Transverse colon (tissue), 4 donors: ENCODE results near the gene GOLGA6A. TPM values are rescaled to one million over a fixed set of nuclear protein-coding genes. Genes with fewer than 3 reads are reported as not detected.
A peak's percentile ranks its signal among the peaks of the same experiment; 100 is the strongest.

Source experiments
- DNase-seq: peaks from one replicate; pipeline ENCODE4 v3.0.0-alpha.2; 2019
- H3K27ac ChIP-seq, 4 donors: fragments of 200-600 bp; sonication (generic); 2 replicates each; pipeline ENCODE4 v1.5.1; 2016 to 2018; ENCODE audit warnings: inconsistent platforms in 4 of 4
- H3K27me3 ChIP-seq: fragments of 200-600 bp; sonication (generic); 2 replicates; pipeline ENCODE4 v1.5.1; 2017; ENCODE audit warnings: inconsistent platforms
- H3K36me3 ChIP-seq, 4 donors: fragments of 200-600 bp; sonication (generic); 2 replicates each; pipeline ENCODE4 v1.5.1; 2017 to 2019; ENCODE audit warnings: inconsistent platforms in 4 of 4
- H3K4me1 ChIP-seq, 4 donors: fragments of 200-600 bp; sonication (generic); 2 replicates each; pipeline ENCODE4 v1.5.1; 2017 to 2020; ENCODE audit warnings: inconsistent platforms in 4 of 4
- H3K4me3 ChIP-seq, 4 donors: fragments of 200-600 bp; sonication (generic); 1 replicate in 1 of 4; 2 replicates in 3 of 4; pipeline versions ENCODE4 v1.5.1 to v1.6.1; 2017 to 2019; ENCODE audit warnings: inconsistent platforms in 4 of 4
- H3K9me3 ChIP-seq, 2 donors: fragments of 200-600 bp; sonication (generic); 2 replicates each; pipeline ENCODE4 v1.5.1; 2017 to 2019; ENCODE audit warnings: inconsistent platforms in 2 of 2
- CTCF ChIP-seq, 5 experiments: fragments of 200-600 bp in 3 of 5; fragments of 450-650 bp in 2 of 5; sonication (generic) in 3 of 5; IDR thresholded peaks; 1 replicate in 2 of 5; 2 replicates in 3 of 5; pipeline ENCODE4 v1.5.1; 2016 to 2017; ENCODE audit warnings: antibody characterized with exemption in 5 of 5, inconsistent platforms in 3 of 5, mild to moderate bottlenecking in 2 of 5, moderate library complexity in 1 of 5
- EP300 ChIP-seq: sonication (generic); formaldehyde crosslinking; IDR thresholded peaks from one replicate; pipeline ENCODE4 v1.6.1; 2017; ENCODE audit warnings: antibody characterized with exemption, low read depth
- POLR2A ChIP-seq: fragments of 450-650 bp; IDR thresholded peaks from one replicate; pipeline ENCODE4 v1.6.1; 2016; ENCODE audit warnings: antibody characterized with exemption, mild to moderate bottlenecking, moderate library complexity
- POLR2AphosphoS5 ChIP-seq, 3 donors: sonication (generic); formaldehyde crosslinking; IDR thresholded peaks; one replicate each; pipeline ENCODE4 v1.6.1; 2016; ENCODE audit warnings: antibody characterized with exemption in 3 of 3
- WGBS, 2 donors: methylation state at CpG; one replicate each; pipeline ENCODE4 v1.1.5; 2018; ENCODE audit warnings: low coverage in 1 of 2; 5-methylcytosine and 5-hydroxymethylcytosine counted together
- in situ Hi-C, 4 donors: fragments of 200-750 bp; cut with MboI; loops; one replicate each; pipeline versions ENCODE4 v1.15.0 to v1.15.1; 2017; ENCODE audit warnings: low sequenced_read_pairs in 3 of 4, low pct_ligation_motif_present in 1 of 4, low pct_unique_long_range_greater_than_20kb in 1 of 4
- intact Hi-C: fragments of 100-400 bp; cut with DNase I; formaldehyde crosslinking; loops from one replicate; pipeline ENCODE4 v1.15.1; 2023; ENCODE audit warnings: low total_unique reads
- total RNA-seq, 4 donors: library from RNA; depleted of rRNA; stranded (reverse); fragments of >200 nt; gene quantifications; one replicate each; pipeline ENCODE4 v1.1.0, GENCODE V29; 2016

The GOLGA6A gene
- total RNA-seq, 4 donors from 2014 or later: not detected

GRCh38 chr15:74028646-74029045 lies 53.7 kb downstream of the GOLGA6A start:
- no peaks in the 10 kb centered on the region for H3K9me3 ChIP-seq
- H3K27me3 ChIP-seq: no peaks in the 10 kb centered on the region
- peak overlapping the region in 2 of 4 donors; percentile 38 to 67 for H3K27ac ChIP-seq
- in situ Hi-C loops: loop anchor here in 1 of 4 donors (10.0 kb wide), 1 partner anchor 64 kb away; no protein-coding TSS in a partner anchor
- 56 to 73% methylated on average over 2 to 3 of the region's 3 CpGs for WGBS, 2 donors
- H3K4me1 ChIP-seq: peaks cover 0 to 8% (median 2%) of the 10 kb centered on the region in 4 donors
- H3K36me3 ChIP-seq: peaks cover 0 to 22% (median 3%) of the 10 kb centered on the region in 4 donors
- H3K4me3 ChIP-seq: no peak overlapping the region
- no peak for DNase-seq
- TF ChIP-seq POLR2A (no peak), POLR2AphosphoS5 (IDR thresholded peaks at IDR 0.05) (no peak), EP300 (no peak), CTCF (IDR thresholded peaks at IDR 0.05) (no peak)
- intact Hi-C loops: loop anchor here (1.0 kb wide), 1 partner anchor 20 kb away; no protein-coding TSS in a partner anchor

- Histone ChIP-seq H3K4me1 (peaks cover 0 to 8% (median 2%) of the 10 kb centered on the region in 4 donors), H3K27me3 (no peaks in the 10 kb centered on the region), H3K27ac (peak overlapping the region in 3 of 4 donors; percentile 27 to 67 (median 38)), H3K36me3 (peaks cover 0 to 30% (median 7%) of the 10 kb centered on the region in 4 donors), H3K9me3 (no peaks in the 10 kb centered on the region), H3K4me3 (no peak overlapping the region)
- 71 to 90% methylated on average over 3 of the region's 3 CpGs for WGBS, 2 donors
- no peak for DNase-seq
- intact Hi-C loops: loop anchor here (1.0 kb wide), 1 partner anchor 19 kb away; no protein-coding TSS in a partner anchor
- no peak for TF ChIP-seq POLR2AphosphoS5 (IDR thresholded peaks at IDR 0.05)
- no peak for TF ChIP-seq POLR2A
- no peak for TF ChIP-seq CTCF (IDR thresholded peaks at IDR 0.05)
- TF ChIP-seq EP300: no peak
- in situ Hi-C loops: loop anchor here in 1 of 4 donors (10.0 kb wide), 1 partner anchor 63 kb away; no protein-coding TSS in a partner anchor
These were observed 54.7 kb downstream of the GOLGA6A start for GRCh38 chr15:74027688-74028087.

GRCh38 chr15:74025436-74025835 lies 56.9 kb downstream of the GOLGA6A start:
- H3K27me3 ChIP-seq: no peaks in the 10 kb centered on the region
- peak overlapping the region in 1 of 4 donors; percentile 23 for H3K27ac ChIP-seq
- 58 to 70% methylated on average over 2 to 5 of the region's 5 CpGs for WGBS, 2 donors
- no peak overlapping the region for H3K4me3 ChIP-seq
- TF ChIP-seq POLR2A: no peak
- no peak for TF ChIP-seq CTCF (IDR thresholded peaks at IDR 0.05)
- TF ChIP-seq EP300: no peak
- TF ChIP-seq POLR2AphosphoS5 (IDR thresholded peaks at IDR 0.05): no peak
- in situ Hi-C loops (loop anchor here in 1 of 4 donors (10.0 kb wide), 1 partner anchor 61 kb away; no protein-coding TSS in a partner anchor), intact Hi-C loops (no loop called here)
- H3K9me3 ChIP-seq: no peaks in the 10 kb centered on the region
- no peak for DNase-seq
- peaks cover 0 to 8% (median 2%) of the 10 kb centered on the region in 4 donors for H3K4me1 ChIP-seq
- peaks cover 0 to 30% (median 8%) of the 10 kb centered on the region in 4 donors for H3K36me3 ChIP-seq

- no peak overlapping the region for H3K4me3 ChIP-seq
- no peak for DNase-seq
- peaks cover 0 to 8% (median 2%) of the 10 kb centered on the region in 4 donors for H3K4me1 ChIP-seq
- H3K9me3 ChIP-seq: no peaks in the 10 kb centered on the region
- intact Hi-C loops (no loop called here), in situ Hi-C loops (loop anchor here in 1 of 4 donors (10.0 kb wide), 1 partner anchor 60 kb away; no protein-coding TSS in a partner anchor)
- TF ChIP-seq POLR2AphosphoS5 (IDR thresholded peaks at IDR 0.05): no peak
- TF ChIP-seq EP300: no peak
- TF ChIP-seq POLR2A: no peak
- TF ChIP-seq CTCF (IDR thresholded peaks at IDR 0.05): no peak
- 86% methylated on average over 2 of the region's 2 CpGs; no CpG with 5 or more reads in 1 of the 2 donors for WGBS, 2 donors
- no peaks in the 10 kb centered on the region for H3K27me3 ChIP-seq
- H3K36me3 ChIP-seq: peaks cover 0 to 30% (median 8%) of the 10 kb centered on the region in 4 donors
- peak overlapping the region in 1 of 4 donors; percentile 23 for H3K27ac ChIP-seq
These were observed 57.7 kb downstream of the GOLGA6A start for GRCh38 chr15:74024687-74025086.
